ENCODE measurements around the gene DDX31. TPM values are rescaled to one million over a fixed set of nuclear protein-coding genes. Genes with fewer than 3 reads are reported as not detected.

The DDX31 gene
- total RNA-seq, 1 donor from 2014 or later, result 15.1 TPM

DNA sequence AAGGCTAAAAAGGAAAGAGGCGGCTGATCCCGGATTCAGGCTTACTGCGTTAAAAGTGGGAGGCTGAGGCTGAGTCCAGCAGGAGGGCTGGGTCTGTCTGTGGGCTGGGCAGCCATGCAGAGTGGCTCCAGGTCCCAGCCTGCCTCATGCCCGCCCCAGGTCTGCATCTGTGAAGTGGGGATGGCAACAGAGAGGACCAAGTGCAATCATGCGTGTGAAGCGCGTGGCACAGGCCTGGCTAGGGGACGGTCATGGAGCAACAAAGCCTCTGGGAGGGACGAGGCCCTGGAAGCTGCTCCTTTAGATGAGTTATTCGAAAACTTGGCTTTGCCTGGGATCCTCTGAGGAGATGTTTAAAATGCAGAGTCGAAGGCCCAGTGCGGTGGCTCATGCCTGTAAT, 117.7 kb downstream of the DDX31 start:
- no peak for DNase-seq (ENCODE audit: low read depth)
- no peak for TF ChIP-seq CTCF (IDR thresholded peaks at IDR 0.05; ENCODE audit: insufficient read depth, low read length, poor library complexity, severe bottlenecking)
- Histone ChIP-seq H3K36me3 (ENCODE audit: control insufficient read depth, insufficient read depth, low read length) (no peaks in the 10 kb centered on the region), H3K27me3 (ENCODE audit: control insufficient read depth, insufficient read depth, low read length) (peaks cover 44% of the 10 kb centered on the region), H3K4me3 (ENCODE audit: low read depth, low read length) (no peak overlapping the region)

DNA sequence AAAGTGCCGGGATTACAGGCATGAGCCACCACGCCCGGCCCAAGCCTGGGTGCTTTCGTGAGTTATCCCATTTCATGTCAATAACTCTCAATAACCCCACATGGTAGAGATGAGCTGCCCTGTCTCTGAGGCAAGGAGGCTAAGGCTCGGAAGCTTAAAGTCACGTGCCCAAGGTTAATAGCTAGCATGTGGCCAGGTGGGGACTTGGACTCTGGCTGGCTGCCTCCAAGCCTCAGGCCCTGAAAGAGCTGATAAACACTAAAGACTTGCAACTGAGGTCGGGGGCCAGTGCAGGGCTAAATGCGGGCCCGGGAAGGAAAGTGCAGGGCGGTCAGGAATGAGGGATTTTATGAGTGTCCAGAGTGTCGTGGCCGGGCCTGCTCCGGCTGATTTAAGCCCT, 118.2 kb downstream of the DDX31 start:
- no peak for DNase-seq (ENCODE audit: low read depth)
- Histone ChIP-seq H3K4me3 (ENCODE audit: low read depth, low read length) (no peak overlapping the region), H3K27me3 (ENCODE audit: control insufficient read depth, insufficient read depth, low read length) (peaks cover 40% of the 10 kb centered on the region), H3K36me3 (ENCODE audit: control insufficient read depth, insufficient read depth, low read length) (no peaks in the 10 kb centered on the region)
- no peak for TF ChIP-seq CTCF (IDR thresholded peaks at IDR 0.05; ENCODE audit: insufficient read depth, low read length, poor library complexity, severe bottlenecking)

DNA sequence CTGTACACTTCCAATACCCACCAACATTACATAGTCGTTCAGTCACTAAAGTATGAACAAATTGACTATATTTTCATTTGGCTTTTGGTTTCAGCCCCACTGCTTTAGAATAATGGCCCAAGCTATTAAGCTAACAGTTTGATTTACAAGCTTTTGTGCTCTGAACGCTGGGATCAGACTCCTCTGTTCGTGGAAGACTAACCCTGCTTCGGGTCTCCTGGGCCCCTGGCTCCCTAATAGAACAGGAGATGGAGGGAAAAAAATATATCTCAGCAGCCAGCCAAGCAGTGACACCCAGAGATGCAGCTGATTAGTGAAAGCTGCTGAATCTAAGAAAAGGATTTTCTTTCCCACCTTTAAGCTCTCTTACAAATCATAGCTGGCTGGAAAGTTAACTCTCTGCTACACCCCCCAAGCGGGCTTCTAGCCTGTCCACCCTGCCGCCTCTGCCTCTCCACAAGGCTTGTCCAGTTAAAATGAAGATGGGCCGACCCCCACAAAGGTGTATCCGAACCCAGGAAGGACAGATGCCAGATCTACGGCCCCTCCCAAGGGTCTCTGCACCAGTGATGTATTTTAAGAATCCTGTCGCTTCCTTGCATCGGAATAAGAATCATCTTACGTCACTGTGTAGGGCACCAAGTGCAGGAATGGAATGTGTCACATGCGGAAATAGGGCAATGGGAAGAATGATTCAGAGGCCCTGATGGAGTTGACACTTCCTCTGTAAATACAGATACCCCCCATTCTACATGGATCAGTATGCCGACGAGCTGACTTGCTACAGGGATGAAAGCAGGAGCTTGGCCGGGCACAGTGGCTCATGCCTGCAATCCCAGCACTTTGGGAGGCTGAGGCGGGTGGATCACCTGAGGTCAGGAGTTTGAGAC, 120.8 kb downstream of the DDX31 start:
- H3K36me3 ChIP-seq (ENCODE audit: control insufficient read depth, insufficient read depth, low read length), result no peaks in the 10 kb centered on the region
- no peak overlapping the region for H3K4me3 ChIP-seq (ENCODE audit: low read depth, low read length)
- peak; percentile 19 for DNase-seq (ENCODE audit: low read depth)
- no peak for TF ChIP-seq CTCF (IDR thresholded peaks at IDR 0.05; ENCODE audit: insufficient read depth, low read length, poor library complexity, severe bottlenecking)
- peaks cover 32% of the 10 kb centered on the region for H3K27me3 ChIP-seq (ENCODE audit: control insufficient read depth, insufficient read depth, low read length)

- Histone ChIP-seq H3K4me3 (ENCODE audit: low read depth, low read length) (no peak overlapping the region), H3K36me3 (ENCODE audit: control insufficient read depth, insufficient read depth, low read length) (no peaks in the 10 kb centered on the region), H3K27me3 (ENCODE audit: control insufficient read depth, insufficient read depth, low read length) (peaks cover 34% of the 10 kb centered on the region)
- no peak for DNase-seq (ENCODE audit: low read depth)
- no peak for TF ChIP-seq CTCF (IDR thresholded peaks at IDR 0.05; ENCODE audit: insufficient read depth, low read length, poor library complexity, severe bottlenecking)
These were observed 121.6 kb downstream of the DDX31 start for GRCh38 chr9:132547976-132548730.

- H3K27me3 ChIP-seq (ENCODE audit: control insufficient read depth, insufficient read depth, low read length), result peaks cover 31% of the 10 kb centered on the region
- H3K4me3 ChIP-seq (ENCODE audit: low read depth, low read length), result no peak overlapping the region
- no peak for DNase-seq (ENCODE audit: low read depth)
- no peaks in the 10 kb centered on the region for H3K36me3 ChIP-seq (ENCODE audit: control insufficient read depth, insufficient read depth, low read length)
- TF ChIP-seq CTCF (IDR thresholded peaks at IDR 0.05; ENCODE audit: insufficient read depth, low read length, poor library complexity, severe bottlenecking), result no peak
These were observed 122.3 kb downstream of the DDX31 start for GRCh38 chr9:132547436-132547835.

Measured in kidney epithelial cell (primary cell).